Suppressor macrophage treated with lipopolysaccharide for 1 hour (primary cell): ENCODE results near the gene EHHADH.
"Not testable (repeated sequence)": the region's sequence is repeated elsewhere in the genome, so short reads cannot be mapped to it uniquely, and the experiment has no call there.

Experiments
- DNase-seq, 3 donors: peaks; one replicate each; pipeline ENCODE4 v3.0.0-alpha.2; 2020 to 2022

Gene EHHADH

DNA sequence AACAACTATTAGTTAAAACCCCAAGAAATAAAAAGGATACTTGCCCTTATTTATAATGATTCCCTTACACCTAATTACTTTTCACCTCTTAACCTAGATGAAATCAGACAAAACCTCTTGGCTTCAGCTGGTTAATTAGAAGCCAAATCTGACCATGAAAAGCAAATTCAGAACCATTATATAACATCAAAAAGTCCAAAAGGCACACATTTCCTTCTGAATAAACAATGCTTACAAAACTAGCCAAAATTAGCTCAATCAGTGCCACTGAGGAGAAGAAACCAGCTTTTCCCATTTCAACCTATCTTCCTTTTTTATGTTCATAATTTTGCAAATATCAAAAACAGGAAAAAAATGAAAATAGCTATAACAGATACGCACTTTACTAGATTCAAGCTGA is 3.2 kb downstream of the EHHADH start:
- DNase-seq: no peak

DNA sequence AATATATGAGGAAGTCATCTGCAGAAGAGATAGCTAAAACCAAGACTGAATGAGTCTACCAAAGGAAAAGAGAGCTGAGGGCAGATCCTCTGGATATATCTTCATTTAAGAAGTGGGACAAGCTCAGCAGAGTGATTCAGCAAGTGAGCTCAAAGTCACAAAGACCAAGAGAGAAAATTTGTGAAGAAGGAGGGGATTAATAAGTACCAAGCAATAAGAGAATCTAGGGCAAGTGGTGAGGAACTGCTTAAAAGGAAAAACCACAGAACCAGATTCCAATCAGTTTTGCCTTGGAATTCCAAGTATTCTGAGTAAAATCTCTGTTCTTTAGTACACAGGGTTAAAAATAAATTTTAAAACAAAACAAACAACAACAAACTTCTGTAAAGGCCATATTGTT is 3.6 kb downstream of the EHHADH start:
- no peak for DNase-seq

DNA sequence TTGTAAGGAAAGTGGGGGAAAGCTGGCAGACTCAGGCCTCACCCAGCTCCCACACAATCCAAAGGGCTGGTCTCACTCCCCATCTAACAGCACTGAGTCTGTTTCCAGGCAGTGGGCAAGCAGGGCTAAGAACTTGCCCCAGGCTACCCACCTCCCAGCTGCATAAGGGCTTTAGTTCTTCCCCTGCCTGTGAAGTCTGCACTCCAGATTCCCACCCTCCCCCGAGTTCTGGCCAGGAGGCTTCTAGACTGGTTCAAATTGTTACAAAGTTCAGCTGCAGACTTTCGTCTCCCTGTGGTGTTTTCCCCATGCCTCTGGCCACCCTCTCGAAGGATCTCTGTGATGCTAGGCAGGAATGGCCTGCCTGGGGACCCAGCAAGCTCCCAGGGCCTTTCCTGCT is 11.2 kb downstream of the EHHADH start:
- no peak for DNase-seq

GRCh38 chr3:185236969-185237368 is 16.9 kb downstream of the EHHADH start:
- DNase-seq: no peak

DNA sequence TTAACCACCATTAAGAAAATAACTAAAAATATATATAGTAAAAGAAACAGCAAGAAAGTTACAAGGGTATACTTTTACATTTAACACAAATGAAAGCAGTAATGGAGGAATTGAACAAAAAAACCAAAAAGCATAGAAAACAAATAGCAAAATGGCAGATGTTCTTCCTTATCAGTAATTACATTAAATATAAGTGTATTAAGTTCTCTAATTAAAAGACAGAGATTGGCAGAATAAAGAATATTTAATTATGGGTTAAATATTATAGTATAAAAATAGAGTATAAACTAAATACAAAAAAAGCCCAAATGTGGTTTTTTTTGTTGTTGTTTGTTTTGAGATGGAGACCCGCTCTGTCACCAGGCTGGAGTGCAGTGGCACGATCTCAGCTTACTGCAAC is 20.5 kb downstream of the EHHADH start:
- no peak for DNase-seq

- not testable (repeated sequence) for DNase-seq
These were observed 27.3 kb downstream of the EHHADH start for GRCh38 chr3:185226526-185226925.

DNA sequence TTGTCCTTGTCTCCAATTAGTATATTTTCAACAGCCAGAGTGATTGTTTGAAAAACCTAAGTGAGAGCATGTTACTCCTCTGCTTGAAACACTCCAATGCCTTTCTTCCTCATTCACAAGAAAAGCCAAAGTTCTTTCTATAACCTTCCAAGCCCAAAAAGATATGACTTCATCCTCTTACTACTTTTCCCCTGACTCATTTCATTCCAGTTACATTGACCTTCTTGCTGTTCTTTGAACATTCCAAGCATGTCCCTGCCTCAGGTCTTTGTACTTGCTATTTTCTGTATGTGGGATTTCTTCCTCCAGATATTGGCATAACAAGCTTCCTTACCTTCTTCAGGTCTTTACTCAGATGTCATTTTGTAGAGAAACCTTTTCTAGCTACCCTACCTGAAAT is 28.3 kb downstream of the EHHADH start:
- DNase-seq: no peak

- DNase-seq: no peak
These were observed 28.8 kb downstream of the EHHADH start for GRCh38 chr3:185225080-185225479.

DNA sequence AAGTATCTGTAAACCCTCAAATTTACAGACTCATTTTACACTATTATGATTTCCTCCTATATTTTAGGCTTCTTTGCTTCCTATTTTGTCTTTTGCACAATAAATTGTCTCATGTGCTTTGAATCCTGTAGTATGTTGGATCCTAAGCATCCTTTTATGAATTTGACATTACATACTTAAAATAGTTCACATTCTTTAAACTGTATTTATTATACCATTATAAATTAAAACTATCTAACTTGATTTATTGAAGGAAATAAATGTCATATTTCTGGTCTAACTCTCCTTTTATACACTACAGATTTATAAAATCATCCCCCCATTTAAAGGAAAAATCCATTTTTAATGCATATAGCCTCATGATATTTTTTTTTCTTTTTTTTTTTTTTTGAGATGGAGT is 32.6 kb downstream of the EHHADH start:
- no peak for DNase-seq

DNA sequence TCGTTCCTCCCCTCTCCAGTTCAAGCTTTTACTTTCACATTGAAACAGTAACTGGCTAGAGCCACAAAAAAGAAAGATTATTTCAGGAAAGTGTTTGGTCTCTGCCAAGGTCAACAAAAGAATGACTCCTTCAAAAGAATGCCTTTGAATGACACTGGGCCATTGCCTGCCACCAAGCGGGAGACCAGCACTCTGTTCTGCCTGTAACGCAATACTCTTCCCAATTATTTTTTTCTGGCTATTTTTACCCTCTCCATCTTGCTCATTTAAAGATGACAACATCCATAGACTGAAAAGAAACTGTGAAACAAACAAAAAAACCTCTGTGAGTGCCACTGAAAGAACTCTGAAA is 37.3 kb downstream of the EHHADH start:
- DNase-seq: no peak

GRCh38 chr3:185215873-185216606 is 37.8 kb downstream of the EHHADH start:
- DNase-seq: peak; percentile 3 to 24 (median 24)

GRCh38 chr3:185212559-185212958 is 41.3 kb downstream of the EHHADH start:
- DNase-seq: no peak

GRCh38 chr3:185212086-185212485 is 41.8 kb downstream of the EHHADH start:
- DNase-seq: no peak

DNA sequence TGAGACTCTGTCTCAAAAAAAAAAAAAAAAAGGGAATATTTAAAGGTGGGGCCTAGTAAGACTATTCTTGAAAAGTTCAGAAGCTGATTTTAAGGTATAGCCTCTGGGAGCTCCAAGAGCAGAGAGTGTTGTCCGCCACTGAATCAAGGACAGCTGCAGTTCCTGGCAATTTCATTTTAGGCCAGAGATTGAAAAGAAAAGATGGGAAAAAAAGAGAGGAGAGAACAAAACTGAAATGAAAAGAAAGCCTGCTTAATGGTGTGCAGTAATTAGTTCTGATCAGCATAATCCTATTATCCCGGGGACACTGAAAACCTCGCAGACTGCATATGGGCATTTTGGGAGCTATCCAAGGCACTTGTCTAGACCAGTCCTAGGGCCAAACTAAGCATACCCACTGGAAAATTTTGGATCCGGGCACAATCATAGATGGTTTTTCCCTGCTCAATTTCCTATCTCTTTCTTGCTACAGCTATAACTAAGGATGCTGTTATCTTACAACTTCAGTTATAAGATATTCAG is 43.2 kb downstream of the EHHADH start:
- no peak for DNase-seq

- DNase-seq: no peak
These were observed 45.0 kb downstream of the EHHADH start for GRCh38 chr3:185208823-185209222.

- DNase-seq: no peak
These were observed 45.7 kb downstream of the EHHADH start for GRCh38 chr3:185207931-185208746.

- no peak for DNase-seq
These were observed 46.4 kb downstream of the EHHADH start for GRCh38 chr3:185207481-185207880.

GRCh38 chr3:185205865-185206264 is 48.0 kb downstream of the EHHADH start:
- no peak for DNase-seq

- DNase-seq: no peak
These were observed 49.0 kb downstream of the EHHADH start for GRCh38 chr3:185204894-185205293.

DNA sequence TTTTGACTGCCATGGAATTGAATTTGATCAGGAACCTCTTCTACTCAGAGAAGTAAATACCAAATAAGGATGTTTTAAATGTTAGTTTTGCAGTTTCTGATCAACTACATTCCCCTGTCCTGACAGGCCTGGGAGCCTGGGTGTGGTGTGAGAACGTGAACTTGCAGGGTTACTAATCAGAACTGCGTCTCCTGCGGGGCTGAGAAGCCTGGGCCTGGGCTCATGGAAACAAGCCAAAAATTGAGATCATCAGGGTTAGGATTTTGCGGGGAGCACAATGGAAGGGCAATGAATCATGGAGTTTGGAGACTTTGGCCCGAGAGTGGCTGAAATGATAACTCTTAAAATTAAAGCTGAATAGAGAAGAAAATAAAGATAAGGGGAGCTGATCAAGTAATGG is 53.2 kb downstream of the EHHADH start:
- no peak for DNase-seq

- no peak for DNase-seq
These were observed 54.2 kb downstream of the EHHADH start for GRCh38 chr3:185199671-185200070.

- DNase-seq: no peak
These were observed 54.6 kb downstream of the EHHADH start for GRCh38 chr3:185199206-185199605.

DNA sequence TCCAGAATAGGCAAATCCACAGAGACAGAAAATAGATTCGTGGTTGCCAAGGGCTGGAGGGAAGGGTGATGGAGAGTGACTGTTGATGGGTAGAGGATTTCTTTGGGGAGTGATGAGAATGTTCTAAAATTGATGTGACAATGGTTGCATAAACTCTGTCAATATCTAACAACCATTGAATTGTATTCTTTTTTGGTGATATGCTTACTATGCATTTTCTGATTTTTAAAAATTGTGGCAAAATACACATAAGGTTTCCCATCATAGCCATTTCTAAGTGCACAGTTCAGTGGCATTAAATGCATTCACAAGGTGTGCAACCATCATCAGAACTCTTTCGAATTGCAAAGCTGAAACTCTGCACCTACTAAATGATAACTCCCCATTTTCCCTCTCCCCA is 56.8 kb downstream of the EHHADH start:
- DNase-seq: no peak

GRCh38 chr3:185195652-185196051 is 58.2 kb downstream of the EHHADH start:
- DNase-seq: no peak
